Right lobe of liver (tissue), 4 donors: ENCODE results near the gene FAM163B.

Experiments
- CTCF ChIP-seq, 4 donors: fragments of 200-600 bp in 3 of 4; fragments of 450-650 bp in 1 of 4; IDR thresholded peaks; one replicate each; pipeline versions ENCODE4 v1.5.1 to v1.8.0; 2016 to 2022; ENCODE audit warnings: antibody characterized with exemption in 4 of 4, mild to moderate bottlenecking in 2 of 4
- POLR2A ChIP-seq: fragments of 450-650 bp; IDR thresholded peaks from one replicate; pipeline ENCODE4 v1.6.1; 2017; ENCODE audit warnings: antibody characterized with exemption, mild to moderate bottlenecking
- donor health status: DM: no; HTN: no; CAD: no.
- donor health status: DM: no; HTN: no; CAD: no.
- donor health status: DM: no; HTN: yes; CAD: no.

GRCh38 chr9:133633681-133634080, 24.5 kb upstream of the FAM163B start:
- TF ChIP-seq CTCF (IDR thresholded peaks at IDR 0.05), result no peak
- no peak for TF ChIP-seq POLR2A
